NCI-H774 (cell line): ENCODE data around the gene POMT2.

Experiments used
- DNase-seq: peaks from one replicate; lab custom pipeline; 2025; lab: John Stamatoyannopoulos, UW

POMT2 gene

GRCh38 chr14:77267937-77268699 lies 52.6 kb downstream of the POMT2 start:
- DNase-seq, result no peak

GRCh38 chr14:77266336-77266735 lies 54.3 kb downstream of the POMT2 start:
- DNase-seq, result no peak

- DNase-seq, result no peak
These were observed 54.9 kb downstream of the POMT2 start for GRCh38 chr14:77265561-77266335.

- DNase-seq, result no peak
These were observed 55.5 kb downstream of the POMT2 start for GRCh38 chr14:77265187-77265515.

GRCh38 chr14:77264466-77265186 lies 56.1 kb downstream of the POMT2 start:
- no peak for DNase-seq

- DNase-seq, result no peak
These were observed 60.1 kb downstream of the POMT2 start for GRCh38 chr14:77260631-77261030.

- no peak for DNase-seq
These were observed 60.5 kb downstream of the POMT2 start for GRCh38 chr14:77260199-77260598.

- no peak for DNase-seq
These were observed 61.5 kb downstream of the POMT2 start for GRCh38 chr14:77259025-77259715.

GRCh38 chr14:77258566-77258965 lies 62.1 kb downstream of the POMT2 start:
- DNase-seq, result no peak

- DNase-seq, result no peak
These were observed 63.0 kb downstream of the POMT2 start for GRCh38 chr14:77257700-77258099.

GRCh38 chr14:77256694-77257093 lies 64.0 kb downstream of the POMT2 start:
- no peak for DNase-seq

- DNase-seq, result no peak
These were observed 67.1 kb downstream of the POMT2 start for GRCh38 chr14:77253333-77254190.

- DNase-seq, result no peak
These were observed 68.8 kb downstream of the POMT2 start for GRCh38 chr14:77251870-77252269.

- no peak for DNase-seq
These were observed 69.8 kb downstream of the POMT2 start for GRCh38 chr14:77250927-77251326.

GRCh38 chr14:77249286-77249685 lies 71.4 kb downstream of the POMT2 start:
- DNase-seq, result no peak

GRCh38 chr14:77248666-77249065 lies 72.0 kb downstream of the POMT2 start:
- no peak for DNase-seq

GRCh38 chr14:77246784-77247183 lies 73.9 kb downstream of the POMT2 start:
- DNase-seq, result no peak

- DNase-seq, result no peak
These were observed 74.9 kb downstream of the POMT2 start for GRCh38 chr14:77245820-77246219.

- no peak for DNase-seq
These were observed 76.8 kb downstream of the POMT2 start for GRCh38 chr14:77243853-77244252.

- no peak for DNase-seq
These were observed 77.9 kb downstream of the POMT2 start for GRCh38 chr14:77242752-77243151.

- DNase-seq, result no peak
These were observed 78.7 kb downstream of the POMT2 start for GRCh38 chr14:77241955-77242354.
